Neuronal stem cell (in vitro differentiated cells): ENCODE measurements around the gene IMMP2L.
"Not testable (repeated sequence)": the region's sequence is repeated elsewhere in the genome, so short reads cannot be mapped to it uniquely, and the experiment has no call there.

Experiments used
- DNase-seq: peaks from one replicate; pipeline ENCODE4 v3.0.0-alpha.2; 2013; ENCODE audit warnings: low spot score
- H2AFZ ChIP-seq: one replicate; pipeline ENCODE4 v1.6.1; 2013; ENCODE audit warnings: mild to moderate bottlenecking, low read length, inconsistent platforms
- H2AK5ac ChIP-seq: 2 replicates; pipeline ENCODE4 v1.6.1; 2013; ENCODE audit warnings: low read depth, mild to moderate bottlenecking, inconsistent platforms, low read length, moderate library complexity, mixed read lengths
- H2BK120ac ChIP-seq: 2 replicates; pipeline ENCODE4 v1.6.1; 2013; ENCODE audit warnings: low read depth, mild to moderate bottlenecking, inconsistent platforms, low read length, moderate library complexity, mixed read lengths
- H2BK12ac ChIP-seq: one replicate; pipeline ENCODE4 v1.6.1; 2013; ENCODE audit warnings: low read length, inconsistent platforms
- H2BK15ac ChIP-seq: 2 replicates; pipeline ENCODE4 v1.6.1; 2013; ENCODE audit warnings: mild to moderate bottlenecking, low read length, inconsistent platforms, mixed read lengths
- H2BK5ac ChIP-seq: one replicate; pipeline ENCODE4 v1.6.1; 2013; ENCODE audit warnings: inconsistent platforms, mild to moderate bottlenecking, low read length, moderate library complexity
- H3K14ac ChIP-seq: one replicate; pipeline ENCODE4 v1.6.1; 2013; ENCODE audit warnings: low read length, inconsistent platforms
- H3K18ac ChIP-seq: 2 replicates; pipeline ENCODE4 v1.6.1; 2013; ENCODE audit warnings: low read length, inconsistent platforms
- H3K23ac ChIP-seq: 2 replicates; pipeline ENCODE4 v1.6.1; 2013; ENCODE audit warnings: low read depth, mild to moderate bottlenecking, mixed read lengths, low read length, inconsistent platforms; ENCODE audit not compliant: poor library complexity
- H3K27ac ChIP-seq: replicated peaks from 3 replicates; pipeline ENCODE4 v1.5.1; 2013; ENCODE audit warnings: low read length, inconsistent platforms
- H3K27me3 ChIP-seq, 3 experiments: 2 replicates each; pipeline ENCODE4 v1.6.1; 2013; ENCODE audit warnings: low read length in 3 of 3, mild to moderate bottlenecking in 2 of 3, inconsistent platforms in 1 of 3, low read depth in 1 of 3, mixed read lengths in 1 of 3, moderate library complexity in 1 of 3; ENCODE audit not compliant: control insufficient read depth in 3 of 3, insufficient read depth in 3 of 3
- H3K36me3 ChIP-seq, 2 donors: replicated peaks in 1 of 2; 2 replicates each; pipeline ENCODE4 v1.6.1; 2013; ENCODE audit warnings: low read length in 2 of 2; ENCODE audit not compliant: control insufficient read depth in 2 of 2, insufficient read depth in 2 of 2
- H3K4ac ChIP-seq: 2 replicates; pipeline ENCODE4 v1.6.1; 2013; ENCODE audit warnings: inconsistent platforms, mild to moderate bottlenecking, low read length, moderate library complexity
- H3K4me1 ChIP-seq, 2 donors: 1 replicate in 1 of 2; 2 replicates in 1 of 2; pipeline ENCODE4 v1.6.1; 2013; ENCODE audit warnings: low read length in 2 of 2, low read depth in 1 of 2; ENCODE audit not compliant: control insufficient read depth in 2 of 2, insufficient read depth in 1 of 2
- H3K4me2 ChIP-seq: one replicate; pipeline ENCODE4 v1.6.1; 2013; ENCODE audit warnings: mild to moderate bottlenecking, low read length, inconsistent platforms; ENCODE audit not compliant: insufficient read depth, poor library complexity, severe bottlenecking
- H3K4me3 ChIP-seq, 2 donors: 2 replicates each; pipeline ENCODE4 v1.5.1; 2013; ENCODE audit warnings: low read length in 2 of 2, mild to moderate bottlenecking in 2 of 2, inconsistent platforms in 1 of 2, moderate library complexity in 1 of 2
- H3K79me1 ChIP-seq: one replicate; pipeline ENCODE4 v1.6.1; 2013; ENCODE audit warnings: low read depth, mild to moderate bottlenecking, inconsistent platforms, low read length, moderate library complexity
- H3K9ac ChIP-seq: one replicate; pipeline ENCODE4 v1.6.1; 2013; ENCODE audit warnings: mild to moderate bottlenecking, low read depth, low read length, inconsistent platforms; ENCODE audit not compliant: poor library complexity
- H3K9me3 ChIP-seq, 2 donors: replicated peaks in 1 of 2; 2 replicates each; pipeline versions ENCODE3 to v1.6.1; 2013; ENCODE audit warnings: low read length in 2 of 2, mild to moderate bottlenecking in 2 of 2, inconsistent platforms in 1 of 2, low read depth in 1 of 2, mixed read lengths in 1 of 2, moderate library complexity in 1 of 2; ENCODE audit not compliant: control insufficient read depth in 2 of 2, insufficient read depth in 1 of 2
- H4K8ac ChIP-seq: one replicate; pipeline ENCODE4 v1.6.1; 2013; ENCODE audit warnings: low read depth, mild to moderate bottlenecking, inconsistent platforms, low read length, moderate library complexity
- H4K91ac ChIP-seq: one replicate; pipeline ENCODE4 v1.6.1; 2013; ENCODE audit warnings: low read length, low read depth, mild to moderate bottlenecking, inconsistent platforms; ENCODE audit not compliant: poor library complexity
- WGBS, 2 donors: extraction: QIAGEN DNeasy Blood & Tissue Kit; methylation state at CpG; one replicate each; pipeline ENCODE4 v1.1.7; 2013; ENCODE audit warnings: missing lambda C conversion rate in 2 of 2, mixed read lengths in 1 of 2; ENCODE audit not compliant: insufficient read length in 2 of 2, insufficient replicate concordance in 1 of 2; ENCODE audit errors: extremely low coverage in 2 of 2; 5-methylcytosine and 5-hydroxymethylcytosine counted together

Gene IMMP2L

DNA sequence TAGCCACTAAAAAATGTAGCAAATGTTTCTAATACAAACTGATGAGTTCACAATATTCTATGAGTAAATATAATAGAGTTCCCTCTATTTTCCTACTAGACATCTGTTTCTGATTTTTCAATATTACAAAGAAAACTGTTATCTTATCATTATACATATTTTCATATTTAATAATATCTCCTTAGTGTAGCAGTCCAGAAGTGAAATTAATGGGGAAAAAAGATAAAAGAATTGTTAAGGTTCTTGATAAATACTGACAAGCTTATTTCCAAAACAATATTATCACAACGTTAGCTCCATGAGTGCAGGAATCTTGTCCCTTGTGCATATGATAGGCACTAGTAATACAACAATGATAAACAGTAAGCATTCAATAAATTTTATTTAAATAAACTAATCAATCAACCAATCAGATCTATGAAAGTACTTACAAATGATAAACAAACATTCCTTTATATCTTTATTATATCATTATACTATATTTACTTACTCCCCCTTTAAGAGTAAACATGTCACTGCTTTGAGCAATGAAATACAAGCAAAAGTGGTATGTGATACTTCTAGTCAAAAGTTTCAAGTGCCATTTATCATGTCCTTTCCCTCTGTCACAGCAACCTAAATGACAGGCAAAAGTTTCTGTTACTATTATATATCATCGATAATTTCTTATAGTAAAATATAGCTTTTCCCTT, 103.1 kb downstream of the IMMP2L start:
- H3K4me2 ChIP-seq: no peak overlapping the region
- H3K4me3 ChIP-seq: no peak overlapping the region
- no peaks in the 10 kb centered on the region for H3K79me1 ChIP-seq
- H4K8ac ChIP-seq: no peak overlapping the region
- no peak overlapping the region for H3K14ac ChIP-seq
- no peaks in the 10 kb centered on the region for H3K36me3 ChIP-seq
- no peaks in the 10 kb centered on the region for H3K27me3 ChIP-seq
- H3K4me1 ChIP-seq: peaks cover 0 to 4% of the 10 kb centered on the region in 2 donors
- H2BK15ac ChIP-seq: no peak overlapping the region
- H2BK120ac ChIP-seq: no peak overlapping the region
- H2BK5ac ChIP-seq: no peak overlapping the region
- no peaks in the 10 kb centered on the region for H3K9me3 ChIP-seq
- H2BK12ac ChIP-seq: no peak overlapping the region
- WGBS, 2 donors: no CpG with 5 or more reads among the region's 2 CpGs
- no peak overlapping the region for H2AK5ac ChIP-seq
- no peak overlapping the region for H2AFZ ChIP-seq
- no peak overlapping the region for H3K27ac ChIP-seq
- no peak overlapping the region for H4K91ac ChIP-seq
- no peak overlapping the region for H3K9ac ChIP-seq
- H3K18ac ChIP-seq: no peak overlapping the region
- H3K23ac ChIP-seq: no peak overlapping the region
- no peak overlapping the region for H3K4ac ChIP-seq
- no peak for DNase-seq

DNA sequence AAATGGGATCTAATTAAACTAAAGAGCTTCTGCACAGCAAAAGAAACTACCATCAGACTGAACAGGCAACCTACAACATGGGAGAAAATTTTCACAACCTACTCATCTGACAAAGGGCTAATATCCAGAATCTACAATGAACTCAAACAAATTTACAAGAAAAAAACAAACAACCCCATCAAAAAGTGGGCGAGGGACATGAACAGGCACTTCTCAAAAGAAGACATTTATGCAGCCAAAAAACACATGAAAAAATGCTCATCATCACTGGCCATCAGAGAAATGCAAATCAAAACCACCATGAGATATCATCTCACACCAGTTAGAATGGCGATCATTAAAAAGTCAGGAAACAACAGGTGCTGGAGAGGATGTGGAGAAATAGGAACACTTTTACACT, 111.6 kb downstream of the IMMP2L start:
- not testable (repeated sequence) for H3K27ac ChIP-seq, DNase-seq, H4K8ac ChIP-seq, H3K79me1 ChIP-seq, H3K36me3 ChIP-seq, H3K4me2 ChIP-seq, H3K4me3 ChIP-seq, H3K4ac ChIP-seq, H3K18ac ChIP-seq, H2AK5ac ChIP-seq, H2BK120ac ChIP-seq, H3K23ac ChIP-seq, H3K9me3 ChIP-seq, H4K91ac ChIP-seq, H2BK15ac ChIP-seq, H3K14ac ChIP-seq, H2BK12ac ChIP-seq, H2BK5ac ChIP-seq, H3K4me1 ChIP-seq, H2AFZ ChIP-seq, H3K27me3 ChIP-seq, H3K9ac ChIP-seq
- WGBS, 2 donors: no CpG with 5 or more reads among the region's 2 CpGs

- H2AK5ac ChIP-seq, H3K9ac ChIP-seq, H3K4ac ChIP-seq, H3K79me1 ChIP-seq, H3K4me2 ChIP-seq, H4K91ac ChIP-seq, H3K18ac ChIP-seq, H3K36me3 ChIP-seq, H3K4me1 ChIP-seq, H2BK120ac ChIP-seq, H3K9me3 ChIP-seq, H4K8ac ChIP-seq, DNase-seq, H2BK5ac ChIP-seq, H2BK15ac ChIP-seq, H3K27me3 ChIP-seq, H3K27ac ChIP-seq, H3K14ac ChIP-seq, H3K23ac ChIP-seq, H2BK12ac ChIP-seq, H3K4me3 ChIP-seq, H2AFZ ChIP-seq: not testable (repeated sequence)
- WGBS, 2 donors: no CpG with 5 or more reads among the region's 6 CpGs
Observed at GRCh38 chr7:111447502-111447901, 114.8 kb downstream of the IMMP2L start.

- WGBS, 2 donors: no CpG with 5 or more reads among the region's 3 CpGs
- Histone ChIP-seq H3K36me3 (no peaks in the 10 kb centered on the region), H3K14ac (no peak overlapping the region), H2AFZ (no peak overlapping the region), H3K9me3 (peaks cover 0 to 13% of the 10 kb centered on the region in 2 donors), H3K4me1 (peaks cover 4 to 6% of the 10 kb centered on the region in 2 donors), H3K79me1 (no peaks in the 10 kb centered on the region), H3K4me2 (no peak overlapping the region), H3K18ac (no peak overlapping the region), H3K4ac (no peak overlapping the region), H2BK12ac (no peak overlapping the region), H4K91ac (no peak overlapping the region), H3K23ac (no peak overlapping the region), H4K8ac (no peak overlapping the region), H3K4me3 (no peak overlapping the region), H2BK15ac (no peak overlapping the region), H2BK5ac (no peak overlapping the region), H3K27me3 (no peaks in the 10 kb centered on the region), H3K27ac (no peak overlapping the region), H3K9ac (no peak overlapping the region), H2AK5ac (no peak overlapping the region), H2BK120ac (no peak overlapping the region)
- no peak for DNase-seq
Observed at GRCh38 chr7:111439977-111440376, 122.3 kb downstream of the IMMP2L start.
